HG03095 (cell line): ENCODE measurements around the gene BZW1.

Experiments
- ATAC-seq: cut with Tn5 transposase; IDR thresholded peaks from one replicate; pipeline ENCODE4 v1.9.1; 2021; ENCODE audit warnings: moderate library complexity; ENCODE audit not compliant: unreplicated experiment

The BZW1 gene

GRCh38 chr2:200828572-200829257 lies 17.0 kb downstream of the BZW1 start:
- ATAC-seq = no peak

GRCh38 chr2:200829258-200829655 lies 17.5 kb downstream of the BZW1 start:
- ATAC-seq = no peak

- no peak for ATAC-seq
Measured at GRCh38 chr2:200834701-200835100, 23.0 kb downstream of the BZW1 start.

GRCh38 chr2:200839513-200839912 lies 27.8 kb downstream of the BZW1 start:
- no peak for ATAC-seq

GRCh38 chr2:200843993-200844948 lies 32.6 kb downstream of the BZW1 start:
- no peak for ATAC-seq

GRCh38 chr2:200845194-200845593 lies 33.5 kb downstream of the BZW1 start:
- ATAC-seq = no peak

GRCh38 chr2:200845669-200846325 lies 34.1 kb downstream of the BZW1 start:
- ATAC-seq = no peak

GRCh38 chr2:200847269-200847668 lies 35.6 kb downstream of the BZW1 start:
- no peak for ATAC-seq

- ATAC-seq = no peak
Measured at GRCh38 chr2:200847939-200848338, 36.2 kb downstream of the BZW1 start.

GRCh38 chr2:200850512-200851256 lies 39.0 kb downstream of the BZW1 start:
- ATAC-seq = no peak

- ATAC-seq = no peak
Measured at GRCh38 chr2:200851398-200852248, 39.9 kb downstream of the BZW1 start.

- no peak for ATAC-seq
Measured at GRCh38 chr2:200852605-200853004, 40.9 kb downstream of the BZW1 start.

GRCh38 chr2:200856806-200857205 lies 45.1 kb downstream of the BZW1 start:
- no peak for ATAC-seq

GRCh38 chr2:200860092-200860795 lies 48.5 kb downstream of the BZW1 start:
- no peak for ATAC-seq

- ATAC-seq = no peak
Measured at GRCh38 chr2:200861617-200862155, 50.0 kb downstream of the BZW1 start.

- ATAC-seq = no peak
Measured at GRCh38 chr2:200862532-200863000, 50.9 kb downstream of the BZW1 start.

GRCh38 chr2:200863782-200864175 lies 52.1 kb downstream of the BZW1 start:
- no peak for ATAC-seq

- peak; percentile 86 for ATAC-seq
Measured at GRCh38 chr2:200864176-200865034, 52.7 kb downstream of the BZW1 start, which contains the start of gene CLK1. TSS of gene CLK1 (minus strand) at chr2:200864658. CDS start at chr2:200861862, 2,796 bp downstream.
